HG03442 (cell line): ENCODE results near the gene MRPL20.
"Not testable (repeated sequence)": the region's sequence is repeated elsewhere in the genome, so short reads cannot be mapped to it uniquely, and the experiment has no call there.

Source experiments
- ATAC-seq: cut with Tn5 transposase; IDR thresholded peaks from one replicate; pipeline ENCODE4 v1.9.1; 2021; ENCODE audit warnings: mild to moderate bottlenecking, moderate library complexity; ENCODE audit not compliant: unreplicated experiment

MRPL20 gene

DNA sequence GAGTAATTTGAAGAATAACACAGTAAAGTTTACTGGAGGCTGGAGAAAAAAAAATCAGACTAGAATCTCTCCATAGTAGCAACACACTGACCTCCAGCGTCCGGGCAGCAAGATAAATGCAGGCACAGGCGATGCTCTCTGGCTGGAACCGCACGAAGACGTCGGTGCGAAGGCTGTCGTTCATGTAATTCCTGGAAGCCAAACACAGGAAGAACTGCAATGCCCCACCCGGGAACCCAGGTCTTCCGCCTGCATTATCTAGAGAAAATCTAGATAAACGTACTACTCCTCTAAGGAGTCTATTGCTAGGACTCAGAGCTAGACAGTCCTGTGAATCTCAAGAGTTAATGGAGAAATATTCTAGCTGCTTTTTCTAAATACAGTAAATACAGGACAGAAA, 16.4 kb downstream of the MRPL20 start:
- no peak for ATAC-seq

DNA sequence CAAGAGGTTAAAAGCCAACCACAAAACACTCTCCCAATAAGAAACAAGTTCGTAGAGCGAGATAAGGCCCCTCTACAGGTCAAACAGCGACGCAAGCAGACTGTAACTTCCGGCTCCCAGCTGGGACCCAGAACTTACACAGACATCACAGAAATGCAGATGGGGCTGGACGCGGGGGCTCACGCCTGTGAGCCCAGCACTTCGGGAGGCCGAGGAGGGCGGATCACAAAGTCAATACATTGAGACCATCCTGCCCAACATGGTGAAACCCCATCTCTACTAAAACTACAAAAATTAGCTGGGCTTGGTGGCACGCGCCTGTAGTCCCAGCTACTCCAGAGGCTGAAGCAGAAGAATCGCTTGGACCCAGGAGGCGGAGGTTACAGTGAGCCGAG, 19.0 kb downstream of the MRPL20 start:
- ATAC-seq = no peak

DNA sequence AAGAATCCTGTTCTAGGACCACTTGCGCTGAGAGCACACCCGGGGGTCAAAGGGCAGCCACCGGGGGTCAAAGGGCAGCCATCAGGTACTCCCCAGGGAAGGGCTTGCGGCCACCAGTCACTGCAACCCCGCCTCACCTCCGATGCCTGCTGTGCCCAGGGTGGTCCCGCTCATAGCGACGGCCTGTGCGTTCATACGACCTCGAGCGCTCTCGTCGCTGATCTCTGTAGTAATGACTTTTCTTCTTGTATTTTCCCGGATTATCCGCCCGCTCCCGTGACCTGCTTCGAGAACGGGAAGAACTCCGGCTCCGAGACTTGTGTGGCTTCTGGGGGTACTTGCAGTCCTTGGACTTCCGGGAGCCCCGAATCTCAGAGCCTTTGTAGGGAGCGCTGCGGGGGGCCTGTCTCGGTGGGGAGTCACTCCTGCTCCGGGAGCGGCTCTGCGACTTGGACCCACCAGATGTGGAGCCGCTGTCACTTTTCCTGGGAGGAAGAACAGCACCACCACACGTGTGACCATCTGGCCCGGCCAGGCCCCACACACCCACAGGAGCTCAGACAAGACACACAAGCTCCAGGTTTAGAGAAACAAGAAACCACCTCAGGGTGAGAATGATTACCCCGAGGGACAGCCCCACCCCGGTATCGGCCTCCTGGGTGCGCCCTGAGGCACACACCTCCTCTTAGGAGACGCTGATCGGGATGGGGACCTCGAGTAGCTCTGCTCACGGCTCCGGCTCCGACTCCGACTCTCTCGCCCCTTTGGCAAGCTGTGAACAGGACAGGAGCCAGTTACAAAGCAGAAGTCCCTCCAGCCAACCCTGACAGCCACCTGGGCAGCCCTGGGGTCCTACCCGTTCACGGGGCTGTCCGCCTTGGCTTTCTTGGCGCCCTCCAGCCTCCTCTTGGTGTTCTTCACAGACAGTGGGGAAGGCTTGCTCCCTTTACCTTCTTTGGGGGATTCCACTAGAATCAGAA, 19.7 kb downstream of the MRPL20 start:
- ATAC-seq = no peak

DNA sequence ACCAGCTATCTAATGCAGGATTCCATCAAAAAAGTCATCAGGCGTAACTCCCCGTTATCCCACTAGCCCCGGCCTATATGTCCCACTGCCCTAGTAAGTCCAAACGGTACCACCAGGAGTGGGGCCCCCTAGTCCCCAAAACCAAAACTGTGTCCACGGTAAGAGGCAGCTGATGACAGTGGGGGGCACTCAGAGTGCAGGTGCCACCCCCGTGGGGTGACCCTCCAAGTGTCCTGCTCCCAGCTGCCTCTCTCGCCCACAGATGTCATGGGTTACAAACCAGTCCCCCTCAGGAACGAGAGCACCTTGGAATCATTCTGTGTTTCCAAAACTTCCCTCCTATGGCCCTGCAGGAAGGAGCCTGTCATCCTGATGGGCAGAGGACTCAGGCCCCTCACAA, 21.2 kb downstream of the MRPL20 start:
- no peak for ATAC-seq

DNA sequence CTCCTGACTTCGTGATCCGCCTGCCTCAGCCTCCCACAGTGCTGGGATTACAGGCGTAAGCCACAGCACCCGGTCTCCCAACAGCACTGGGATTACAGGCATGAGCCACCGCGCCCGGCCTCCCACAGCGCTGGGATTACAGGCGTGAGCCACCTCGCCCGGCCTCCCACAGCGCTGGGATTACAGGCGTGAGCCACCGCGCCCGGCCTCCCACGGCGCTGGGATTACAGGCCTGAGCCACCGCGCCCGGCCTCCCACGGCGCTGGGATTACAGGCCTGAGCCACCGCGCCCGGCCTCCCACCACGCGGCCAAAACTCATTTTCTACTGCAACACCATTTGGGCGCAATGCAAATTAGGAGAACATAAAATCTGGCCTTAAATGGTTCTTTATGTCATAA, 21.8 kb downstream of the MRPL20 start:
- not testable (repeated sequence) for ATAC-seq

DNA sequence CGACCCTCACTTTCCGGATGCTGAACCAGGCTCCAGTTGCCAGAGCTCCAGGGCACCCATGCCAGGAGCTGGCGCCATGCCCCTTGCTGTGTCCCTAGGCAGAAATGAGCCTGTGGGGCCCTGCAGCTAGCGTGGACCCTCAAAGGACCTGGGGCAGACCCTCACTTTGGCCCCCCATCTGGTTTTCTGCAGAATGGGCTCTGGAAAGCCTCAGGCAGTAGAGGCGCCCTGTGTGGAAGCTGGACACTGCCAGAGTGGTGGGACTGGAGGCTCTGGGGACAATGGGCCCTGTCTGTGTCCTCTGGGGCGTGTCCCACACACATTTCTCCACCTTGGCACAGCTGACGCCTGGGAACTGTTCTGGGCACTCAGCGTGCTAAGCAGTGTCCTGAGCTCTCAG, 25.8 kb downstream of the MRPL20 start:
- ATAC-seq = no peak

DNA sequence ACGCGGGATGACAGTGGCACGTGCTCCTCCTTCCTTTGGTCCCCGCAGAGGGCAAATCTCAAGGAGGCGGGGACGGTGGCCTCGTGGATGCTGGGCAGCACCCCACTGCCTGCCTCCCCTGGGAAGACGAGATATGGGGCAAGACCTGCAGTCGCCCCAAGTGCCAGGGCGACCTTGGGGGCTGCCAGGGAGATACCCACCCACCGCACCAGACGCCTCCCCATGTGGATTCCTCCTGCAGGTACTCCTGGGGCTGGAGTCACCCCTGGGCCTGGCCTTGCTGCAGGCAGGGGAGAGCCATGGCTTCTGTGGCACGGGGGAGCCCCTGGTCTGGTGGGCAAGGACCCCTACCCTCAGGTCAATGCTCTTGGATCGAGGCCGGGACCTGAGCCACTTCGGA, 26.2 kb downstream of the MRPL20 start:
- no peak for ATAC-seq

DNA sequence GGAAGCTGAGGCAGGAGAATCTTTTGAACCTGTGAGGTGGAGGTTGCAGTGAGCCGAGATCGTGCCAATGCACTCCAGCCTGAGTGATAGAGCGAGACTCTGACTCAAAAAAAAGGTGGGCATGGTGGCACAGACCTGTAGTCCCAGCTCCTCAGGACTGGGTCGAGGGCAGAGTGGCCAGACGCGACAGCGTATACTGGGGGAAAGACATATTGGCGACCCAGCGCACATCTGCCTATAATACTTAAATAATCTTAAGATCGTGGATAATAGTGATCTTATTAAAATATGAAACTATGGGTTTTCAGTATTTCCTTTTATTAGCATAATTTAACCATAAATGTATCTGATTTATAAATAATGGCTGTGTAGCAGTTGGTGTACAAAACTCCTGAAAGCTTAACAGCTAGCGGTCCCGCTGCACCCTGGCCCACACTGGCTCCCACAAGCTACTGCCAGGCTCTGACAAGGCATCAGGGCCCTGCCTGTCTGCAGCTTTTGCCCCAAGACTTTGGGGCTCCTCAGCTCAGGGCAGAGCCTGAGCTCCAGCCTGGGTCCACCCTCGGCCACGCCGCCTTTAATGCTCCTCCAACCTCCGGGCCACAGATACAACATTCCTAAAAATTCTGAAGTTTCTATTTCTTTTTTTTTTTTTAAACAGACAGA, 29.4 kb downstream of the MRPL20 start:
- ATAC-seq = no peak

DNA sequence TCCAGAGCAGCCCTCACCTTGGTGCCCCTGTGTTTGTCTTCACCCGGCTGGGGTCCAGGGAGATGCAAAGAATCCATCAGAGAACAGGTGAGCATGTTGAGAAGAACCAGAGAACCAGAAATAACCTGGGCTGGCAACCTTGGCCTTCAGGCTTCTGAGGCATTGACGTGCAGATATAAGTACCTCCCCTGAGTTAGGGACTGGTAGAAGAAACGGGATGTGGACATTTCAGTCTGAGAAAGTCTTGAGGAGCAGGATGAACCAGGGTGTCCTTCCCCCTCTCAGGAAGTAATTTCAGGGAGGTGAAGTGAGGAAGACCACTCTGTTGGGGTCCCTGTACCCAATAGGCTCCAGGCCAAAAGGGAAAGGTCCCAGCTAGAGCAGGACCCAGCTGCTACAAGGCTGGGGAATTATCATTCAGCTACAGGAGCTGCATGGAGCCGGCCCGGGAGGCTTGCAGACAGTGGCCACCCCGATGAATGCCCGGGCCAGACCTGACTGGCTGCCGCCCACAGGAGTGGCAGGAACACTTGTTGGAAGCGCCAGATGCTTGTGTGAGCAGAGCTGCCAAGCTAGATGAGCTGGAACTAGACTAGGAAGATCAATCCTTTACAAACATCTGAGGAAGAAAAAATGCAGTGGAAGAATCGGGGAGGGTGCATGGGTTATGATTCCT, 30.4 kb downstream of the MRPL20 start:
- no peak for ATAC-seq

DNA sequence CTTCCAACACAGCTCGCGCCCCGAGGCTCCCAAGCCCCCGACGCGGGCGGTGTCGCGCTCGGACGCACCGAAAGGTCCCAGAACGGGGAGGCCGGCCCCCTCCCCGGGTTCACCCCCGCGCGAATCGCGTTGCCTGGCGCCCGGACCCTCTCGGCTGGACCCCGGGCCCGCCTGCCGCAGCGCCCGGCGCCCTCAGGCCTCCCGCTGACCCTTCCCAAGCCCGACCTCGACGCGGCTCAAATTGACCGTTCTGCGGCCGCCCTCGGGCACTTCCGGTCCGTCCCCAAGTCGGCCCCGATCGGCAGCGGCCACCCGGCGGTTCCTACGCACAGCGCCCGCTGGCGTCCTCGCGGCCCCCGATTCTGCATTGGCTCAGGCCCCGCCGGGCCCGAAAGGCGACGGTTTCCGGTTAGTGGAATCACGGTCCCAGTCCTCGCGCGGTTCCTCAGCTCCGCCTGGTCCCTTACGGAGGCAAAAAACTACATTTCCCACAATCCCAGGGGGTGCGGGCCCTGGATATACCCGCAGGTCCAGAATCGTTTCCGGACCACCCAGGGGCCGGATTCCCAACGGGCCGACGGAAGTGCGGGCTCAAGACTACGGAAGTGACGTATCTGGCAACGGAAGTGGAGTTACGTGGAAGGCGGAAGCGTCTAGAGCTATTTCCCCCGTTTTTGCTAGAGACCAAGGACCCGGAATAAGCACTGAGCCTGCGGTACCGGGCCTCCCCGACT, 32.0 kb downstream of the MRPL20 start, which contains the start of gene AURKAIP1:
Gene AURKAIP1, minus strand, starts transcription at position 279 of the 734 bp plus-strand sequence. CDS start 451 bp downstream, outside the sequence.
- peak; percentile 87 for ATAC-seq

DNA sequence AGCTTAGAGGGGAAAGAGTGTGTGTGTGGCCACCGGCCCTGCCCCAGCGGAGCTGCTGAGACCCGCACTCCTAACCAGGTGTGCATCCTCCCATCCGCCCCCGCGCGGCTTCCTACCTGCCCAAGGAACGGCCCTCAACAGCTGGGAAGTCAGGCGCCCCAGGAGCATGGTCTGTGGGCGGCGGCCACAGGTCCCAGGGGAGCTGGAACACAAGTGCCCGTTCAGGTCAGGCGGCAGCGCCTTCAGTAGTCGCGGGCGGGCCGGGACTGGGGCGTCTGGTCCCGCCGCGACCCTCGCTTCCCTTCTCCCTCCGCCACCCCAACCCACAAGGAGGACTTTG, 32.5 kb downstream of the MRPL20 start:
- peak; percentile 3 for ATAC-seq

DNA sequence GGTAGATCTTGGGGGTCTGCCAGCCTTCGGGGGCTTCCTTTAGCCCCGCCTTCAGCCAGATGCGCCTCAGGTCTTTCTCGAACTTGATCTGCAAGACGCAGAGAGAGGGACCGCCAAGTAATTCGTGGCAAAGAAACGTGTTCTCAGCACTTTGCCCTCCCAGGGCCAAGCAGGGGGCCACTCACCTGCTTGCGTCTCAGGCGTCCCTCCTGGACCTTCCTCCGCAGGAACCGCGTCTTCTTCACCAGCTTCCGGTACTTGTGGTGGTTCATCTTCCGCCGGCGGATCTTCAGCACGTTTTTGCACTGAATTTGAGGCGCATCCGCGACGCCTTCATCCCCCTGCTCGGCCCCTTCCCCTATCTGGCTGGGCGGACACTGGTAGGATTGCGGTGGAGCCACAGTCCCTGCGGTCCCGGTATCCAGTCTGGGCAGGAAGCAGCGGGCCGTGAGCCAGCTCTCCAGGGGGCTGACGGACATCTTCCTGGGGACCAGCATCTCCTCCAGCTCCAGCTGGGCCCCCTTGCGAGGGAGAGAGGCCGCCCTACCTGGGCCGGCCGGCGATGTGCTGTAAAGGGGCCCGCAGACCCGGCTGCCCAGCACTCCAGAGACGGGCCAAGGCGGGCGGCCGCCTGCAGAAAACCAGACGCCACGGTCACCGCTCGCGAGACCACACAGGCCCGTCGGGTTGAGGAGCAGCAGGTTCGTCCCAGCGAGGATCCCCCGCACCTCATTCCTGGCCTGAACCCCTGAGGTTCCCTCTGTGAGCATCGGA, 33.1 kb downstream of the MRPL20 start:
- ATAC-seq = no peak

DNA sequence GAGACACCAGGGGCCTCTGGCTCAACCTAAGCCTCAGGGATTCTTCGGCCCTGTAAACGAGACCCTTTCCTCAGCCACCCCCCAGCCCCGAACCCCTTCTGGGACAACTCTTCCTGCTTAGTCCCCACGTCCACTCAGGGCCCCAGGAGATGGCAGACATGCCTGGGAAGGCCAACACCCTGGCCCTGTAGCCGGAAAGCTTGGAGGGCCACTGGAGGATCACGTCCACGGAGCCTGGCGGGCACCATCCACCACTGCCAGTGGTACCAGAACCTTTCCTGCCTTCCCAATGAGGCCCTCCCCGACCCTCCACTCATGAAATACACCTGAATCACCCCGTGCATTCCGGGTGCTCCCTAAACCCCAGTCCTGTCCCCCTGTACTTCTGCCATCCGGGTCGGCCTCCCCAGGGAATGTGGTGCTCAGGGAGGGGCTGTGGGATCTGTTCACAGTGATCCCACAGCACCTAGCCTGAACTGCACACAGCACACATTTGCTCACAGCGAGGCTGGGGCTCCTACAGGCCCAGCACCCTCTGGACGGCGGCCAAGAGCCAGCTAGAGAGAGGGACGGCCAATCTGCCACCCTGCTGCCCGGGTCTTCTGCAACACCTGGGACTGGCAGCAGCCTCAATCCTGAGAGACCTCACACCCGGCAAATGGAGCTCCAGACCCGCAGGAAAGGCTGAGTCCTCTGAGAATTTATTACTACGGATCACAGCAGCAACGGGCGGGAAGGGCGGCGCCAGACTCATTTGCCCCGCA, 33.9 kb downstream of the MRPL20 start:
- ATAC-seq = no peak

DNA sequence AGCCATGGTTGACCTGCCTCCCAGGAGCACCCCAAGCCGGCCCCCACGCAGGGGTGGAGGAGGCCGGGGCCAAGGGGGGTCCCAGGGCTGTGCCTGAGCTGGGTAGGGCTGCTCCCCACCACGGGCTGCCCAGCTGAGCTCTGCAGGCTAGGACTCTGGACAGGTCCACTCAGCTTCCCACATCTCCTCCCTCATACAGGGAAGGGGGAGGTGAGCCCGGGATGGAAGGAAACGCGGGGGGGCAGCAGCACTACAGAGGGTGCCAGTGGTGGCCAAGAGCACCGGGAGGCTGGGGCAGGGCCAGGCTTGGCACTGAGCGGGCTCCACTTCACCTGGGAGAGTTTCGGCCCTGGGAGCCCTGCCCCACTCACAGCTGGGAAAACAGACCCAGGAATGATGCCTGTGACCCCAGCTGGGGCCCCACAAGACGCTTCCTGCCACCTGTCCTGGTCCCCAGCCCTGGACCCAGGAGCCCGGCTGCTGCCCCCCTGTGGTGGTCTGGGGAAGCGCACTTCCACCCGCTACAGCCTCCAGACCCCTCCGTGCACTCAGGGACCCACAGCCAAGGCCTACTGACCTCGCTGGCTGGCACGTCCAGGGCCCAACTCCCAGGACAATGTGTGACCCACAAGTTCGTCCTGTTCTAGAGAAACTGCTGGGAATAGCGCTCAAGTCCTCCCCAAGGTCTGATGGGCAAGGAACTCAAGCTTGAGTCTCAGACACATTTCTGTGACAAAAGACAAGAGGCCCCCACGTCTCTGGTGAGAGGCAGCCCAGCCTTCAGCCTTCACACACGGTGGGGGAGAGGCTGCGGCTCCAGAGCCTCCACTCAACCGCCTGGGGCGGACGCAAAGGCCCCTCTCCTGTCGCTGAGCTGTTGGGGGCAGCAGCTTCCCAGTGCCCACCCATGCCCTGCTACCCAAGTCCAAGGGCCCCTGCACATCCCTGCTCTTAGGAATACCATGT, 35.1 kb downstream of the MRPL20 start:
- no peak for ATAC-seq

DNA sequence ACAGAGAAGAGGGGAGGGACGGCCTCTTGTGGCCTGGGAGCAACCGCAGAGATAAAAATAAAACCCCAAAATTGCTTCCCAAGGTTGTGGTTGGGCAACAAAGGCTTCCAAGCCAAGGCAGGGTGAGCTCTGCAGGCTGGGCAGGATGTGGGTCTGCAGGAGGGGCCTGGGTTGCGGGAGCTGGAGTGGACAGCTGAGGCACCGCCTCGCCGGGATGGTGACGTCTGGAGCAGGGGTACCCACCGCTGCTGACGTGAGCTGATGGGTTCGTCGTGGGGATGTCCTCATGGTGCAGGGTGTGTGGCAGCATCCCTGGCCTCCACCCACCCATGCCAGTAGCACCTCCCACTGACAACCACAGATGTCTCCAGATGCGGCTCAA, 35.7 kb downstream of the MRPL20 start:
- ATAC-seq = no peak

DNA sequence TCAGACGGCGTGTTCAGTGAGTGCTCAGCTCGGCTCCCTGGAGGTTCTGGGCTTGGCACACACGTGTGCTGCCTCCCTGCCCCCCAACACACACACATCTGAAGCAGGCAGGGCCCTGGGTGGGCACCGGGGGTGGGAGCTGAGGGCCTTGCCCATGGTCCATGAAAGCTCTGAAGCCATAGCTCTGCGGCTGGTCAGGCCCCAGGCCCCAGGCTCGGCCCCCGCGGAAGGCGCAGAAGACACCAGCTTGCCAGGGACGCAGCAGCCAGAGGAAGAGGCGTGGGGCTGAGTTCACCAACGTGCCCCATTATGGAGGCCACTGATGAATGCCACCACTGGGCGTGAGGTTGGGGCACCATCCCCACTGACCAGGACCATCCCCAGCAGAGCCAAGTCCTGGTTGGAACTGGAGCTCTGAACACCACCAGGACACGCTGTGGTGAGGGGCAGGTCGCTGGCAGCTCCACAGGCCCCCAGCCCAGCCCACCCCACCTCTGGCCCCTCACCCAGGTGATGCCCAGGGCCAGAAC, 36.3 kb downstream of the MRPL20 start:
- no peak for ATAC-seq

DNA sequence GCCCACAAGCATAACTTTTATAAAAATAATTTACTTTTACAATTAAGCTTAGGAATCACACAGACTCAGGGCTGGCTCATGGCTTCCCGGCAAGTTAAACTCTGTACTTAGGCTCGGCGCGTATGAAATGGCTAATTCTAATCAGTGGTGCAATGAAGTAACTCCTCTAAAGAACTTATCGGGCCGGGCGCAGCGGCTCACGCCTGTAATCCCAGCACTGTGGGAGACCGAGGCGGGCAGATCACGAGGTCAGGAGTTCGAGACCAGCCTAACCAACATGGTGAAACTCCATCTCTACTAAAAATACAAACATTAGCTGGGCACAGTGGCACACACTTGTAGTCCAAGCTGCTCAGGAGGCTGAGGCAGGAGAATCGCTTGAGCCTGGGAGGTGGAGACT, 37.0 kb downstream of the MRPL20 start:
- not testable (repeated sequence) for ATAC-seq

DNA sequence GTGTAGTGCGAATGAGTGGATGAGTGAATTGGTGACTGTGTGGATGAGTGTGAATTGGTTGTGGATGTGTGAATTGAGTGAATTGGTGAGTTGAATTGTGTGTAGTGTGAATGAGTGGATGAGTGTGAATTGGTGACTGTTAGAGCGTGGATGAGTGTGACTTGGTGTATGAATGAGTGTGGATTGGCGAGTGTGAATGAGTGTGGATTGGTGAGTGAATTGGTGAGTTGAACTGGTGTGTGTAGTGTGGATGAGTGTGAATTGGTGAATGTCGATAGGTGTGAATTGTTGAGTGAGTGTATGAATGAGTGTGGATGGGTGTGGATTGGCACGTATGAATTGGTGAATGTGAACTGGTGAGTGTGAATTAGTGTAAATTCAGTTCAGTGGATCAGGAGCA, 39.8 kb downstream of the MRPL20 start:
- ATAC-seq = no peak
